HG02938 (cell line): ENCODE data around the gene KRCC1.

Experiments used
- ATAC-seq: cut with Tn5 transposase; IDR thresholded peaks from one replicate; pipeline ENCODE4 v1.9.1; 2021; ENCODE audit warnings: mild to moderate bottlenecking, moderate library complexity; ENCODE audit not compliant: unreplicated experiment

The KRCC1 gene

DNA sequence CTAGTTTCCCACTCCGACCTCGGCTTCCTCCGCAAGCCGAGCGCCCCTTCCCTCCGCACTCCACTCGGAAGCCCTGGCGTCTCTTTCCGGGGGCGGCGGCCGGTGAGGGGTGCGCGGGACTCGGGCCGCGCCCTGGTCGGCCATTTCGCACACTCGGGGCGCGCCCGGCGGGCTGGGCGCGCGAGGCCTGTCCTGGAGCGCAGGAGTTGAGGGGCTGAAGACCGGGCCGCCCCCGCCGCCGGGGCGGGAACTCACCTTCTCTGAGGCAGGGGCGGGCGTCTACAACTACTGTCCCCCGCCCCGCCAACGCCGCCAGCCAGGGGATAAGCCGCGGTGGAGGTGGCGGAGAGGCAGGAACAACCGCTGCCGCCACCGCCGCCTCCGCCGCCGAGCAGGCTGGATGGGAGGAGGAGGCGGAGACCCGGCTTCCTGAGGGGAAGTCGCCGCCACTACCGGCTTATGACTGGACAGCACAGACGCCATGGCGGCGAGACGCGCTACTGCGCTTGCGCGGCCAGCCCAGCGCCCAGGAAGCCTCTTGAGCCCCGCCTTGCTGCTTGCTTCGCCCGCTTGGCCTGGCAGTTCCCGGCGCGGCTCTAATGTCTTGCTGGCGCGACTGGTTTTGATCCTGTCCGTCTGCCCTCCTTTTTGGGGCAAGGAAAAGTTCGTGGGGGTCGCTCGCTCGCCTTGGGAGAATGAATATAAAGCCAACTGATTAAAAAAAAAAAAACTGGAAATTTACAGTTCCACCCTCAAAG lies at the start of gene KRCC1:
KRCC1 (minus strand) TSS at position 413 of the 758 bp plus-strand sequence. CDS start 27,220 bp downstream, outside the sequence.
- ATAC-seq: peak; percentile 86

GRCh38 chr2:88100489-88100858 lies 44.9 kb upstream of the KRCC1 start:
- ATAC-seq: no peak

DNA sequence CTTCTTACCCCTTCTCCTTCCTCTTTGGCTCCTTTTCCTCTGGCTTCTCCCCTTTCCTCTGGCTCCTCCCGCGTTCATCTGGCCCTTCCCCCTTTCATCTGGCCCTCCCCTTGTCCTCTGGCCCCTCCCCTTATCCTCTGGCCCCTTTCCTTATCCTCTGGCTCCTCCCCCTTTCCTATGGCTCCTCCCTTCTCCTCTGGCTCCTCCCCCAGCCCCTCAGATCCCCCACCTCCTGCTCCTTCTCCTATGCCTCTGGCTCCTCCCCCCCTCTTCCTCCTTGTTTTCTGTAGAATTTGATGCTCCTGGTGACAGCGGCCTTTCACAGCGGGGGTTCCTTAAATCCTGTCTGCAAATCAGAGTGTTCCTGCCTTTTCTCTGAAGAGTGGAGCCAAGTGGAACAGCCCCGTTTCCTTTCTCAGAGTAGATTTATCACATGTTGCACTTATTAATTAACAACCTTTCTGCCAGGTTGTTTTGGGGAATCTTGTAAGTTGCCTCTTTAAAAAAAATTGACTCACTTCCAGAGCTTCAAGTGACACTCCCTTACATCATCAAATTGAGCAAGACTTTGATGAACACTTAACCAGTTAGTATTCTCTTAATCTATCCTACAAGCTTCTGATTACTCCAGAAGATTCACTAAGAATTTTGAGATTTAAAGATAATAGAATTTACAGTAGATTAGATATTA lies 44.4 kb upstream of the KRCC1 start:
- ATAC-seq: no peak

DNA sequence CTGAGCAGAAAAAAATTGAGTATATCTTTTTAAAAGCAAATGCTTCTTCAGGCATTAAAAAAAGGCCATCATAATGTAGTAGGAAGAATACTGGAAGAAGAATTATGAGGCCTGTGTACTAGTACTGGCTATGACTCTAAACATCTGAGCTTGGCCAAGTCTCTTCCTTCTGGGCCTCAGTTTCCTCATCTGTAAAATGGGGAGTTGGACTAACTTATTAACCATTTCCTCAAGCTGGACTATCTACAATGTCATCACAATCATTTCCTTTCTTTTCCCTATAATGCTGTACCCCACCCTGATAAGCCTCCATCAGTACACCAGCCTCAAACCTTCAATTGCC lies 42.9 kb upstream of the KRCC1 start:
- ATAC-seq: no peak

DNA sequence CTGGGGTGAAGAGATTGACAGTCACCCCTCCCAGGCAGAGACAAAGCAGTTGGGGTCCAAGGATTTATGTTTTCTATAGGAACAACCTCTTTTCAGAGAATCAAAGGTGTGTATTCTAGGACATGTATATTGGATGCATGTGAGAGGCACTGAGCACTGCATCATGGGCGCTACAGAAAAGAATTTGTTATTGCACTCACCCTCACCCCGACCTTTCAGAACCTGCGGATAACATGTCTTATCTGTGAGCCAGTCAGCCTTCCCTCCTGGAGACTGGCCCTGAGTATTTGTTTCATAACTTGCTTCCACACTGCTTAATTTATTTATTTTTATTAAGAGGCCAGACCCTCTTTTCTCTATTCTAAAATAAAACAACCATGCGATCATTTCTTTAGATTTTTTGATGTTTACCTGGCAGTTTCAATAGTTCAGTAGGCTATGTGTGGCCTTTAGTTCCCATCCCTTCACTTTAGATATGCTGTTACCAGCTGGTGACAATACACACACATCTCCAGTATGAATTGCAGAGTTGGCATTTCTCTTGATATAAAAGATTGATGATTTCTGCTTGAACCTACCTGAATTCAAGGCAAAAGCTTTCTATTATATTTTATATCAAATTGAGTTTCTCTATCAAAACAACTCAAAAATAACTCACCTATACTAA lies 42.4 kb upstream of the KRCC1 start:
- no peak for ATAC-seq

DNA sequence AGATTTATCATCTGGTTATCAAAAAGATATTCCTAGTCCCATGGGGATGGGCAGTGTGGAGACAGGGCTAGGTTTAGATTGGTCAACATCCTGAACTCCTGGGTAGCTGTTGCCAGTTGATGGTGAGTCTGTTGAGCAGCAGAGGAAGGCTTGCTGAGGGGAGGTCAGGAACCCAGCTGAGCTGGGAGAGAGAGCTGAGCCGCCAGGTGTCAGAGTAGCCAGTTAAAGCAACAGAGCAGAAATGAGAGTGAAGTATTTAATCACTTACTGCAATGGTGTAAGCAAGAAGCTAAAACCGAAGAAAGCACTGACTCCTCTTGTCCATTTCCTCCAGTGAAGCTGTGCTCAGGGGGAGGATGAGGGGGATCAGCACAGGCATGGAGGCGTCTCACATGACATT lies 41.6 kb upstream of the KRCC1 start:
- no peak for ATAC-seq

DNA sequence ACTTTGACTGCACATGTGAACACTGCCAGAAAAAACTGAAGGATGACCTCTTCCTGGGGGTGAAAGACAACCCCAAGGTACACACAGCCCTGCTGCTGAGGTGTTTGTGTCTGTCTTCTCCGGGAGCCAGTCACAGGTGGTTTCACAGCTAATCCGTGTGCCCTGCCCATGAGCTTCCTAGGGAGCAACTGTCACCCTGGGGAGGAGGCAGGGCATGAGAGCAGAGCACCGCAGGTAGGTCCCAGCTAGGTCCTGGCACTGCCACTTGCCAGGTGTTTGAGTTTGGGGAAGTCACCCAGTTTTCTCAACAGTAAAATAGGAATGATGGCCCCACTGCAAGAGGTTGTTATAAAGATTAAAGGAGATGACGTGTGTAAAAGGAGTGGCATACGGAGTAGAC lies 41.1 kb upstream of the KRCC1 start:
- no peak for ATAC-seq

- no peak for ATAC-seq
Observed at GRCh38 chr2:88095022-88095421, 39.4 kb upstream of the KRCC1 start.

DNA sequence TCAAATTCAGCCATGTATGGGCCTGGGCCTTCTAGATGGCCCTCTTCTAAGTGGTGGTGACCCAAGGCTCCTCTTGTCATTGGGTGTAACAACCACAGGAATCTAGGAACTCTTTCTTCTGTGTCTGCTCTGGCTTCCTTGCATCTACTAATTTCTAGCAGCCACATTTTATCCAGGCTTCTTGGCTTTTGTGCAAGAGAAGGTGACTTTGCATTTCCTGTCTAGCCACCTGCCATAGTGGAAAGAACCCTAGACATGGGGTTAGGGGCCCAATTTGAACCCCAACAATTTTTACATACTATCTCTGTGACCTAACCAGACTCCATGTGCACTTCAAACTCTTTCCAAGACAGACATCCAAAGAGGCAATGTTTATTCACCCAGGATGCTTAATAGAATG lies 37.2 kb upstream of the KRCC1 start:
- no peak for ATAC-seq

GRCh38 chr2:88091943-88092342 lies 36.4 kb upstream of the KRCC1 start:
- ATAC-seq: no peak

GRCh38 chr2:88090446-88091283 lies 35.1 kb upstream of the KRCC1 start:
- ATAC-seq: no peak

GRCh38 chr2:88088999-88089398 lies 33.4 kb upstream of the KRCC1 start:
- no peak for ATAC-seq

DNA sequence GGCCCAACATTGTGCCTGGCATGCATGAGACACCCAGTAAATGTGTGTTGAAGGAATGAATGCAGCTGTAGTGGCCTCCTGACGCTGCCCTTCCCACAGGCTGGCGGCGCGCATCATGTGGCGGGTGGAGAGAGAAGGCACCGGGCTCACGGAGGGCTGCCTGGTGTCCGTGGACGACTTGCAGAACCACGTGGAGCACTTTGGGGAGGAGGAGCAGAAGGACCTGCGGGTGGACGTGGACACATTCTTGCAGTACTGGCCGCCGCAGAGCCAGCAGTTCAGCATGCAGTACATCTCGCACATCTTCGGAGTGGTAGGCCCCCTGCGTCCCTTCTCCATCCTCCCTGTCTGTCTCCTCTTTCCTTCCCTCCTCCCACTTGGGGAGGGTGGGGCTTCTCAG lies 32.2 kb upstream of the KRCC1 start:
- ATAC-seq: no peak

DNA sequence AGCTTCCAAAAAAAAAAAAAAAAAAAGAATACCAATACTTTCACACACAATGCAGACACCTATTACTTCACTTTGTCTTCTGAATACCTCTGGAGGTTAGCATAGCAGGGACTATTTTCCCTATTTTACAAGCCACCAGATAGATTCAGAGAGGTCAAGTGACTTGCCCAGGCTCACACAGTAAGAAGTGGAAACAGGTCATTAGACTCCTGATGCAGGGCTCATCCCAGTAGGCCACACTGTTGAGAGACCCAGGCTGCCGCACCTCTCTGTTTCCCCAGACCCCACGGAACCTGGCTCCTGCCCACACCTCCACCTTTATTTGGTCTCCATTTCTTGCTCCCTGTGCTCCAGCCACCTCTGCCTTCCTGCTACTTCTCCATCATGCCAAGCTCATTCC lies 31.5 kb upstream of the KRCC1 start:
- ATAC-seq: no peak

DNA sequence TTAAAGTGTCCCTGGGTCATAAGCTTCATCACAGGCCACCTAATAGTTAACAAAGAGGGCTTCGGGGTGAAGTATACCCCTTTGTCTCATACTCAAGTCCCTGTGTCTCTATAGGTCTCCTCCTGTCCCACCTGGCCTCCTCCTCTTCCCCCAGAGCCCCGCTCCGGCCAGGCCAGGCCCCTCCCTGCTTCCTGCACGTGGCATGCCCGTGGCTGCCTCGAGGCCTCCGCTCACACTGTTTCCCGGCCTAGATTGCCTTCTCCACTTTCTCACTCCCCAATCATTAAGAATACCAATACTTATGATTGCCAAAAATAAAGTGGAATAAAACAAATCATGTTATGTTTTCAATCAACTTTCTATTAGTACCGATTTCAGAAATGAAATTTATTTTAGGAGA lies 30.8 kb upstream of the KRCC1 start:
- no peak for ATAC-seq

GRCh38 chr2:88085602-88086001 lies 30.0 kb upstream of the KRCC1 start:
- no peak for ATAC-seq

DNA sequence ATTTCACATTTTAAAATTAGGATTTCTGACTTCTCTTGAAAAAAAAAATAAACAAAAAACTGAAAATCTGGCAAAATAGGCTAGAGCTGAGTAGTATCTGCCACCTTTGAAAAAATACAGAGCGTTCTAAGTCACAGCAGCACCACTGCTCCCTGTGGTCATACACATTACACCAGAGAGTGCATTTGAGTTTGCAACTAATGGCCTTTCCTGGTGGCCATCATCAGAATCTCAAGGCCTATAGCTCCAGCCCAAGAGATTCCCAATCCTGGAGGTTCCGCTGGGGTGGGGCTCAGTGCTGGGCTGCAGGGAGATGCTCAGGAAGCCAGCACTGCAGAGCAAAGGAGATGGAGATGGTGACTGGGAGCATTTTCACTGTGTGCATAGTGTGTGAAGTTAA lies 29.5 kb upstream of the KRCC1 start:
- ATAC-seq: no peak

- no peak for ATAC-seq
Observed at GRCh38 chr2:88082781-88083180, 27.2 kb upstream of the KRCC1 start.

DNA sequence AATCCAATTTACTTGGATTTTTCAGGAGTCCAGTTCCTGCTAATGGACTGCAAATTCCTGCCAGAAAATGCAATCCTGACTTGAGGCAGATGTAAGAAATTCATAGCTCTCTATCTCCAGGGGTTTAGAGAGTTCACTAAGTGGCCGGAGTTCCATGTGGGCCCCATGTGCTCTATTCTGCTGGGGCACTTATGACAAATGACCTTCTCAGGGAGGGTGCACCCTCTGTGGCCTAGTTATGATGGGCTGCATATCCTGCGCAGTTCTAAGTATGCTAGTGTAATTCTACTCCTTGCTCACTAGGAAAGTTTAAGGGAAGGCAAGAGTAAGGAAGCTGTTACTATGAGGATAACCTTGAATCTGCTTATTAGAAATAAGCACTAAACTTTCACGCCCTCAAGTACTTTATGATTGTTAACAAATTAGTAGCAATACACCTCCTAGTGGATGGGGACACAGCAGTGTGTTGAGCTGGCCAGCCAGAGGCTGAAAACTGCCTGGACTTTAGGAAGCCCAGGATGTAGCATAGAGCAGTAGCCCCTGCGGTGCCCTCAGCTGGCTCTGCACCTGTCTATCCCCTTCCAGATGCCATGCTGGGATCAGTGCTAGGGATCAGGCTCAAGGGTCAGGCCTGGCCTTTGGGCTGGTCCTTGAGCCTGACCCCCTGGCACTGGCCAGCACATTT lies 26.5 kb upstream of the KRCC1 start:
- no peak for ATAC-seq

- no peak for ATAC-seq
Observed at GRCh38 chr2:88080545-88080944, 25.0 kb upstream of the KRCC1 start.
